Mesendoderm (in vitro differentiated cells): Measurements from ENCODE around the gene TAGLN2.

Source experiments
- DNase-seq: peaks from one replicate; pipeline ENCODE4 v3.0.0; 2013
- H2AK5ac ChIP-seq: 2 replicates; pipeline ENCODE4 v1.6.1; 2013; ENCODE audit warnings: low read length, inconsistent platforms
- H2BK120ac ChIP-seq: 2 replicates; pipeline ENCODE4 v1.6.1; 2013; ENCODE audit warnings: low read depth, mild to moderate bottlenecking, low read length, moderate library complexity, mixed read lengths
- H2BK15ac ChIP-seq: replicated peaks from 2 replicates; pipeline ENCODE4 v1.6.1; 2013; ENCODE audit warnings: low read depth, mild to moderate bottlenecking, moderate library complexity
- H2BK5ac ChIP-seq: 2 replicates; pipeline ENCODE4 v1.6.1; 2013; ENCODE audit warnings: low read length, inconsistent platforms
- H3K18ac ChIP-seq: 2 replicates; pipeline ENCODE4 v1.6.1; 2013; ENCODE audit warnings: mild to moderate bottlenecking, low read length, mixed read lengths
- H3K23ac ChIP-seq: one replicate; pipeline ENCODE4 v1.6.1; 2013; ENCODE audit warnings: low read length
- H3K27ac ChIP-seq: 2 replicates; pipeline ENCODE4 v1.5.1; 2013; ENCODE audit warnings: low read depth, mild to moderate bottlenecking, inconsistent platforms, low read length, moderate library complexity
- H3K27me3 ChIP-seq: 2 replicates; pipeline ENCODE4 v1.6.1; 2013; ENCODE audit warnings: low read length, control low read depth, mild to moderate bottlenecking, inconsistent platforms; ENCODE audit not compliant: insufficient read depth, poor library complexity
- H3K36me3 ChIP-seq: 2 replicates; pipeline ENCODE4 v1.6.1; 2013; ENCODE audit warnings: low read length, inconsistent platforms; ENCODE audit not compliant: control insufficient read depth, insufficient read depth
- H3K4ac ChIP-seq: one replicate; pipeline ENCODE4 v1.6.1; 2013; ENCODE audit warnings: low read depth, mild to moderate bottlenecking, low read length, moderate library complexity
- H3K4me1 ChIP-seq: 2 replicates; pipeline ENCODE4 v1.6.1; 2013; ENCODE audit warnings: low read depth, low read length, inconsistent platforms; ENCODE audit not compliant: control insufficient read depth
- H3K4me2 ChIP-seq: 2 replicates; pipeline ENCODE4 v1.6.1; 2013; ENCODE audit warnings: low read length
- H3K4me3 ChIP-seq: 2 replicates; pipeline ENCODE4 v1.5.1; 2013; ENCODE audit warnings: mild to moderate bottlenecking, low read length
- H3K56ac ChIP-seq: one replicate; pipeline ENCODE4 v1.6.1; 2013; ENCODE audit warnings: low read length
- H3K79me1 ChIP-seq: 2 replicates; pipeline ENCODE4 v1.6.1; 2013; ENCODE audit warnings: low read length, inconsistent platforms
- H3K79me2 ChIP-seq: 2 replicates; pipeline ENCODE4 v1.6.1; 2013; ENCODE audit warnings: mild to moderate bottlenecking, low read length; ENCODE audit not compliant: control insufficient read depth, insufficient read depth
- H3K9ac ChIP-seq: 2 replicates; pipeline ENCODE4 v1.6.1; 2013; ENCODE audit warnings: low read length, inconsistent platforms
- H4K5ac ChIP-seq: one replicate; pipeline ENCODE4 v1.6.1; 2013; ENCODE audit warnings: low read length
- H4K8ac ChIP-seq: one replicate; pipeline ENCODE4 v1.6.1; 2013; ENCODE audit warnings: low read depth, mild to moderate bottlenecking, control low read depth, low read length, moderate library complexity
- WGBS: extraction: QIAGEN DNeasy Blood & Tissue Kit; methylation state at CpG from one replicate; pipeline ENCODE4 v1.1.7; 2013; ENCODE audit warnings: low lambda C conversion rate, missing lambda C conversion rate; ENCODE audit not compliant: insufficient coverage; ENCODE audit errors: extremely low coverage; 5-methylcytosine and 5-hydroxymethylcytosine counted together

Gene TAGLN2

DNA sequence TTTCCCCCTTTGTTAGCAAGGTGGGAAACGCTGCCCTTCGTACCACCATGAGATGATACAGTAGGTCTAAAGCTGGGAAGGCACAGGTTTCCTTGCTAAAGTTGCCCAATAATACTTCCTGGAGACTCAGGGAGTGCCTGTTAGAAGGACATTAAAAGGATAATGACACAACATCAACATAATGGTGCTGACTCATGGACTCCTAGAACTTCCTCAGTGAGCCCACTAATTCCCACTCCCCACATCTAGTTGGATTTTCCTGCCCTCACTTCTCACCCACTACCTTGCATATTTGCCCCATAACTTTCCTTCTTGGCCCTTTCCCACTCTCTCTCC is 42.8 kb downstream of the TAGLN2 start:
- Histone ChIP-seq H3K4me2 (no peak overlapping the region), H2BK120ac (no peak overlapping the region), H4K8ac (no peak overlapping the region), H3K23ac (no peak overlapping the region), H3K79me1 (no peaks in the 10 kb centered on the region), H2AK5ac (no peak overlapping the region), H3K4ac (no peak overlapping the region), H3K27ac (no peak overlapping the region), H3K18ac (no peak overlapping the region), H4K5ac (no peak overlapping the region), H3K4me1 (no peaks in the 10 kb centered on the region), H3K56ac (no peak overlapping the region), H2BK5ac (no peak overlapping the region), H3K36me3 (no peaks in the 10 kb centered on the region), H3K27me3 (no peaks in the 10 kb centered on the region), H3K9ac (no peak overlapping the region), H2BK15ac (no peak overlapping the region), H3K4me3 (no peak overlapping the region), H3K79me2 (no peaks in the 10 kb centered on the region)
- no peak for DNase-seq
- no CpG with 5 or more reads among the region's 2 CpGs for WGBS

DNA sequence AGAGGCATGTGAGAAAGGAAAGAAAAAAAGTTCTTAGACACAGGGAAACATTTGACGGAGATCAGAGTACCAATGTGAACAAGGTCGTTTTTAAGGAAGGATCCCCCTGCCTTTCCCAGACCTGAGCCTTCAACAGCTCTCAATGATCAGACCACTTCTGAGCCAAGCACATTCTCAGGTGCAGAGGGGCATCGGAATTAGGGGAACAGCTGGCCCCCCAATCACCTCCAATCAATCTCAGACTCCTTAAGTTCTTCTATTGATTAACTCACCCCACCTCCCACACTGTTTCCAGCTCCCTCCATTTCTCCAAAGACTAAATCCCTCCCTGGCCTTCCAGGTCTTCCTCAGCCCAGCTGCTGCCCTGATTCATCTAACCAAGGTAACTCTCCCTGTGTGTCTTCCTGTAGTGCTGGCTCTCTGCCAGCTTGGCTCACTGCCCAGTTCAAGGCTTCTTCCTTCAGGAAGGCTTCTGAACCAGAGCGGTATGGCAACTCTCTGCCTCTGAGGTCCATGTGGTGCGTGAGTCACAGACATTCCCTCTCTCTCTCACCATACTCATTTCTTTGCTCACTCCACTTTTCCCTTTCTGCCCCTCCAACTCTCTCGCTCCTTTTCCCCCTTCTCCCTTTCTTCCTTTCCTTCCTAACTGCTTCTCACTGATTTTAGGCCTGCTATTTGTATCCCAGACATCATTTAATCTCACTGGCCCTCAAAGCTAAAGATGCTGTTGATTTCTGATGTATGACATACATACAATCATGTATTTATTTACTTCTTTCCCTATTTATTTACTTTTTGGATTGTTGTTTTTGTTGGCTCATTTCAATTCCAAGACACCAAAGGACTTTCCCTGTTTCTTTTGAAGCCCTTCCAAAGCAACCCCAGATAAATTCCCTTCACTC is 43.4 kb downstream of the TAGLN2 start:
- no peak for DNase-seq
- WGBS, result no CpG with 5 or more reads among the region's 6 CpGs

DNA sequence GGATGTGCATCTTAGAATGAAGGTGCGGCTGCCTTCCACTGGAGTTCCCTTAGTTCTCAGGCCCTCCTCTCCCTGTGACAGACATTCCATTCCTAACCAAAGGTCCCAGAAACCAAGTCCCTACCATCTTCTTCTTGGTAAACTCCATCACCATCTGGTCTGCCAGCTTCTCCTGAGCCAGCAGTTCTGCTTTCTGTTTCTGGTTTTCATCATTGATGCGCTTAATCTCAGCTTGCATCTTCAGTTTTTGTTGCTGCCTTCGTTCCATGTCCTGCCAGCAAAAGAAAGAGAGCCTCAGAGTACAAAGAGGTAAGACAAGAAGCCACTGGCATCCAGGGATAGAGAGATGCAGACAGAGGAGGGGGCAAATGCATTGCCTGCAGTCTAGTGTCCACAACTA is 44.9 kb downstream of the TAGLN2 start:
- no peak overlapping the region for H2BK5ac ChIP-seq
- H3K18ac ChIP-seq, result no peak overlapping the region
- H3K79me2 ChIP-seq, result no peaks in the 10 kb centered on the region
- no peak for DNase-seq
- WGBS, result no CpG with 5 or more reads among the region's 3 CpGs
- H3K4me1 ChIP-seq, result no peaks in the 10 kb centered on the region
- no peak overlapping the region for H4K8ac ChIP-seq
- H3K4ac ChIP-seq, result no peak overlapping the region
- no peak overlapping the region for H4K5ac ChIP-seq
- no peaks in the 10 kb centered on the region for H3K79me1 ChIP-seq
- no peaks in the 10 kb centered on the region for H3K27me3 ChIP-seq
- H2AK5ac ChIP-seq, result no peak overlapping the region
- no peak overlapping the region for H3K27ac ChIP-seq
- no peak overlapping the region for H3K4me2 ChIP-seq
- no peaks in the 10 kb centered on the region for H3K36me3 ChIP-seq
- no peak overlapping the region for H2BK120ac ChIP-seq
- no peak overlapping the region for H3K23ac ChIP-seq
- H3K4me3 ChIP-seq, result no peak overlapping the region
- no peak overlapping the region for H3K9ac ChIP-seq
- H2BK15ac ChIP-seq, result no peak overlapping the region
- no peak overlapping the region for H3K56ac ChIP-seq

More for the DNA sequence above, 43.4 kb downstream of the TAGLN2 start:
- Histone ChIP-seq H3K4me2 (no peak overlapping the region), H3K4ac (no peak overlapping the region), H2BK15ac (no peak overlapping the region), H3K4me1 (no peaks in the 10 kb centered on the region), H4K8ac (no peak overlapping the region), H2BK5ac (no peak overlapping the region), H3K4me3 (no peak overlapping the region), H3K27me3 (no peaks in the 10 kb centered on the region), H2AK5ac (no peak overlapping the region), H3K23ac (no peak overlapping the region), H2BK120ac (no peak overlapping the region), H3K36me3 (no peaks in the 10 kb centered on the region), H3K79me1 (no peaks in the 10 kb centered on the region), H3K27ac (no peak overlapping the region), H4K5ac (no peak overlapping the region), H3K9ac (no peak overlapping the region), H3K56ac (no peak overlapping the region), H3K79me2 (no peaks in the 10 kb centered on the region), H3K18ac (no peak overlapping the region)

DNA sequence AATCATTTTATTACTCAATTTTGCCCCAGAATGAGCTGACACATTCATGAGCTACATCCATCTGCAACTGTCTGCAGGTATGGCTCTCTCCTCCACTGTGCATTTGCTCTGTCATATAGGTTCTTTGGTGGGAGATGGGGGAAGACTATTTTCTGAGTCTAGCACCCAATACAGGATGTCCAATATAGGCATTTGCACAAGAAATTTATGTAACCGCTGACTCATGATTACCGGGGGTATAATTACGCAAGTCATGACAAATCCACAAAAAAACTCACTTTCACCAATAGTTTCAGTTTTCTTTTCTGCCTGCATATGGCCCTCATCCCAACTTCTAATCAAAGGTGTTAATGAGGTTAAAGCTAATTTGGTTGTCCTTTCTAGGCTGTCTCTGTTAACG is 45.3 kb downstream of the TAGLN2 start:
- H3K9ac ChIP-seq, result no peak overlapping the region
- no peak overlapping the region for H3K27ac ChIP-seq
- no peaks in the 10 kb centered on the region for H3K79me2 ChIP-seq
- H3K4me1 ChIP-seq, result no peaks in the 10 kb centered on the region
- H3K4me3 ChIP-seq, result no peak overlapping the region
- no peak overlapping the region for H3K56ac ChIP-seq
- H3K79me1 ChIP-seq, result no peaks in the 10 kb centered on the region
- H4K5ac ChIP-seq, result no peak overlapping the region
- no peak for DNase-seq
- WGBS, result no CpG with 5 or more reads among the region's 4 CpGs
- no peak overlapping the region for H2BK120ac ChIP-seq
- no peaks in the 10 kb centered on the region for H3K36me3 ChIP-seq
- H3K18ac ChIP-seq, result no peak overlapping the region
- H3K4ac ChIP-seq, result no peak overlapping the region
- H3K4me2 ChIP-seq, result no peak overlapping the region
- H3K23ac ChIP-seq, result no peak overlapping the region
- no peak overlapping the region for H2BK15ac ChIP-seq
- H3K27me3 ChIP-seq, result no peaks in the 10 kb centered on the region
- no peak overlapping the region for H2BK5ac ChIP-seq
- H4K8ac ChIP-seq, result no peak overlapping the region
- H2AK5ac ChIP-seq, result no peak overlapping the region

DNA sequence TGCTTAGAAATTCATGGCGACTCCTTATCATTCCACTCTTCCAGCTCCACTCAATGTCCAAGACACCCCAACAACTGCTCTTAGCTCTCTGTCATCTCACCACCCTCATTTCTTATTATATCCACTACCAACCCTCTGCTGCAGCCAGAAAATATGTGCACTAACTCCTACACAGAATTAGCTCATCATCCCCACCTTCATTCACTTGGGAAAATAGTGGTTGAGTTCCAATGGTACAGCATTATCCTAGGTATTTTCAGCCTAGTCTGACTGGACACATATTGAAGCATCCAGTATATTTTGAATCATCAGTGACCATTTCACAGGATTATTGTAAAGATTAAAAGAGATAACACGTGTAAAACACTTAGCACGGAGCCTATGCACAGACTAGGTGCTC is 46.2 kb downstream of the TAGLN2 start:
- Histone ChIP-seq H3K18ac (no peak overlapping the region), H2AK5ac (no peak overlapping the region), H2BK15ac (no peak overlapping the region), H2BK5ac (no peak overlapping the region), H3K9ac (no peak overlapping the region), H3K79me1 (no peaks in the 10 kb centered on the region), H3K4me1 (no peaks in the 10 kb centered on the region), H2BK120ac (no peak overlapping the region), H3K4ac (no peak overlapping the region), H3K56ac (no peak overlapping the region), H3K4me3 (no peak overlapping the region), H4K8ac (no peak overlapping the region), H4K5ac (no peak overlapping the region), H3K27me3 (no peaks in the 10 kb centered on the region), H3K79me2 (no peaks in the 10 kb centered on the region), H3K4me2 (no peak overlapping the region), H3K36me3 (no peaks in the 10 kb centered on the region), H3K23ac (no peak overlapping the region), H3K27ac (no peak overlapping the region)
- no peak for DNase-seq
- no CpG with 5 or more reads among the region's 3 CpGs for WGBS
